SU-DHL-6 (cell line): ENCODE results near the gene TXNRD1.

Experiments
- H2AFZ ChIP-seq: fragments of 200-600 bp; sonication (generic); 2 replicates; pipeline ENCODE4 v1.6.1; 2014; ENCODE audit warnings: low read depth, mild to moderate bottlenecking, moderate library complexity, mixed read lengths, antibody characterized with exemption, low read length; ENCODE audit not compliant: severe bottlenecking
- H3F3A ChIP-seq: fragments of 200-600 bp; shearing (Covaris generic); 2 replicates; pipeline ENCODE4 v1.6.0; 2016; ENCODE audit warnings: antibody characterized with exemption, mild to moderate bottlenecking; ENCODE audit not compliant: insufficient read depth
- H3K27ac ChIP-seq: fragments of 200-600 bp; sonication (generic); 2 replicates; pipeline ENCODE4 v1.5.1; 2016; ENCODE audit warnings: low read depth, mild to moderate bottlenecking, low read length, moderate library complexity, mixed read lengths
- H3K27me3 ChIP-seq: fragments of 200-600 bp; sonication (generic), shearing (Covaris generic); 2 replicates; pipeline ENCODE4 v1.6.0; 2014; ENCODE audit warnings: mild to moderate bottlenecking, low read length
- H3K36me3 ChIP-seq: fragments of 200-600 bp; sonication (generic); 2 replicates; pipeline ENCODE4 v1.6.1; 2014; ENCODE audit warnings: mild to moderate bottlenecking, low read length, mixed read lengths
- H3K4me2 ChIP-seq: fragments of 300-600, 200-600 bp; shearing (Covaris generic), sonication (generic); 2 replicates; pipeline ENCODE4 v1.6.0; 2014; ENCODE audit warnings: low read length, low read depth, mild to moderate bottlenecking; ENCODE audit not compliant: poor library complexity, severe bottlenecking
- H3K4me3 ChIP-seq: fragments of 200-600 bp; sonication (generic); 2 replicates; pipeline ENCODE4 v1.5.1; 2014; ENCODE audit warnings: antibody characterized with exemption, low read length, mild to moderate bottlenecking, mixed read lengths; ENCODE audit not compliant: insufficient read depth, poor library complexity, severe bottlenecking
- H3K79me2 ChIP-seq: fragments of 200-600 bp; sonication (generic); 2 replicates; pipeline ENCODE4 v1.6.1; 2014; ENCODE audit warnings: mild to moderate bottlenecking, low read length, moderate library complexity; ENCODE audit not compliant: insufficient read depth
- H3K9ac ChIP-seq: fragments of 200-600 bp; sonication (generic); 2 replicates; pipeline ENCODE4 v1.7.0; 2014; ENCODE audit warnings: mild to moderate bottlenecking, low read length
- H3K9me2 ChIP-seq: fragments of 200-600 bp; sonication (generic); replicated peaks from 2 replicates; pipeline ENCODE4 v1.6.1; 2014; ENCODE audit warnings: low read length; ENCODE audit not compliant: insufficient read depth
- H3K9me3 ChIP-seq: fragments of 200-600 bp; sonication (generic); 2 replicates; pipeline ENCODE4 v1.6.1; 2014; ENCODE audit warnings: low read length, mixed read lengths; ENCODE audit not compliant: insufficient read depth
- H4K20me1 ChIP-seq: fragments of 200-600 bp; sonication (generic); 2 replicates; pipeline ENCODE4 v1.6.1; 2014; ENCODE audit warnings: low read depth, mild to moderate bottlenecking, antibody characterized with exemption, low read length, moderate library complexity, mixed read lengths
- CTCF ChIP-seq: fragments of 200-600 bp; sonication (generic); IDR thresholded peaks from one replicate; pipeline ENCODE4 v1.5.1; 2017; ENCODE audit warnings: antibody characterized with exemption, mild to moderate bottlenecking, low read length, moderate library complexity; ENCODE audit not compliant: insufficient read depth, poor library complexity, severe bottlenecking
- EZH2phosphoT487 ChIP-seq: fragments of 200-600 bp; sonication (generic), shearing (Covaris generic); conservative IDR thresholded peaks from 2 replicates; pipeline ENCODE4 v1.6.1; 2018; ENCODE audit warnings: mild to moderate bottlenecking, antibody characterized with exemption, low read length, moderate library complexity, mixed read lengths

The TXNRD1 gene

GRCh38 chr12:104237930-104238329 lies 22.4 kb downstream of the TXNRD1 start:
- no peaks in the 10 kb centered on the region; the same call in 1 of the 2 replicates for H3F3A ChIP-seq
- no peaks in the 10 kb centered on the region for H3K27me3 ChIP-seq
- TF ChIP-seq EZH2phosphoT487 (no peak), CTCF (no peak)
- H3K9me3 ChIP-seq = peaks cover 11% of the 10 kb centered on the region; the same call in 1 of the 2 replicates
- no peak overlapping the region for H3K4me3 ChIP-seq
- no peak overlapping the region for H2AFZ ChIP-seq
- H3K9ac ChIP-seq = no peak overlapping the region
- H3K79me2 ChIP-seq = no peaks in the 10 kb centered on the region
- H3K27ac ChIP-seq = no peak overlapping the region
- H3K9me2 ChIP-seq = no peaks in the 10 kb centered on the region
- H3K36me3 ChIP-seq = no peaks in the 10 kb centered on the region
- no peak overlapping the region for H3K4me2 ChIP-seq
- no peaks in the 10 kb centered on the region for H4K20me1 ChIP-seq

- H3K9ac ChIP-seq = no peak overlapping the region
- no peaks in the 10 kb centered on the region for H3K9me2 ChIP-seq
- no peaks in the 10 kb centered on the region for H3K79me2 ChIP-seq
Measured at GRCh38 chr12:104242546-104243206, 27.1 kb downstream of the TXNRD1 start.

GRCh38 chr12:104243551-104243950 lies 28.0 kb downstream of the TXNRD1 start:
- Histone ChIP-seq H3K9me3 (no peaks in the 10 kb centered on the region), H3K36me3 (no peaks in the 10 kb centered on the region), H3K79me2 (no peaks in the 10 kb centered on the region), H3K9ac (no peak overlapping the region), H3F3A (no peaks in the 10 kb centered on the region), H3K9me2 (no peaks in the 10 kb centered on the region), H3K4me2 (no peak overlapping the region), H3K27ac (no peak overlapping the region), H3K4me3 (no peak overlapping the region), H2AFZ (no peak overlapping the region), H3K27me3 (no peaks in the 10 kb centered on the region), H4K20me1 (no peaks in the 10 kb centered on the region)
- TF ChIP-seq CTCF (no peak), EZH2phosphoT487 (no peak)

More at GRCh38 chr12:104242546-104243206, 27.1 kb downstream of the TXNRD1 start:
- Histone ChIP-seq H3K4me2 (no peak overlapping the region), H3F3A (no peaks in the 10 kb centered on the region; the same call in 1 of the 2 replicates), H3K9me3 (no peaks in the 10 kb centered on the region), H3K36me3 (no peaks in the 10 kb centered on the region), H4K20me1 (no peaks in the 10 kb centered on the region), H3K27me3 (no peaks in the 10 kb centered on the region), H2AFZ (no peak overlapping the region), H3K4me3 (no peak overlapping the region), H3K27ac (no peak overlapping the region)
- TF ChIP-seq CTCF = no peak
- no peak for TF ChIP-seq EZH2phosphoT487
